IPS-18c (cell line): Measurements from ENCODE around the gene VASN.
"Not testable (repeated sequence)": the region's sequence is repeated elsewhere in the genome, so short reads cannot be mapped to it uniquely, and the experiment has no call there.

ENCODE experiments used
- H3K4me3 ChIP-seq: 2 replicates; pipeline ENCODE4 v1.7.0; 2013; ENCODE audit warnings: low read depth, mild to moderate bottlenecking, low read length, moderate library complexity; ENCODE audit not compliant: insufficient read depth
- H3K9me3 ChIP-seq: one replicate; pipeline ENCODE4 v1.6.1; 2013; ENCODE audit warnings: mild to moderate bottlenecking, low read length, moderate library complexity; ENCODE audit not compliant: control insufficient read depth, insufficient read depth

VASN gene

DNA sequence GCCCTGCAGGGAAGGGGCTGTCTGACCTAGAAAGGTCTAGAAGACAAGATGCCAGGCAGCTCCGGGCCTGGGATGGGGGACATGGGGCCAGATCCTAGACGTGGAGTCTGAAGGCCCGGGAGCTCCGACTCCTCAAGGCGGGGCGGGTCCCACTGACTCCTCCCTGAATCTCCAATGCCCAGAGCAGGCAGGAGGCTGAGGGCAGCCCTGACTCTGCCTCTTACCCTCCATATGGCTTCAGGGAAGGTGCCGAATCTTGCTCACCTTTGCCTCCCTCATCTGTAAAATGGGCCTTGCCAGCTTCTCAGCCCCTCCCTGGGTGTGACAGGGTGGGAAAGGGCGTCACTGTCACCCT is 14.8 kb downstream of the VASN start:
- no peaks in the 10 kb centered on the region for H3K9me3 ChIP-seq
- no peak overlapping the region for H3K4me3 ChIP-seq

DNA sequence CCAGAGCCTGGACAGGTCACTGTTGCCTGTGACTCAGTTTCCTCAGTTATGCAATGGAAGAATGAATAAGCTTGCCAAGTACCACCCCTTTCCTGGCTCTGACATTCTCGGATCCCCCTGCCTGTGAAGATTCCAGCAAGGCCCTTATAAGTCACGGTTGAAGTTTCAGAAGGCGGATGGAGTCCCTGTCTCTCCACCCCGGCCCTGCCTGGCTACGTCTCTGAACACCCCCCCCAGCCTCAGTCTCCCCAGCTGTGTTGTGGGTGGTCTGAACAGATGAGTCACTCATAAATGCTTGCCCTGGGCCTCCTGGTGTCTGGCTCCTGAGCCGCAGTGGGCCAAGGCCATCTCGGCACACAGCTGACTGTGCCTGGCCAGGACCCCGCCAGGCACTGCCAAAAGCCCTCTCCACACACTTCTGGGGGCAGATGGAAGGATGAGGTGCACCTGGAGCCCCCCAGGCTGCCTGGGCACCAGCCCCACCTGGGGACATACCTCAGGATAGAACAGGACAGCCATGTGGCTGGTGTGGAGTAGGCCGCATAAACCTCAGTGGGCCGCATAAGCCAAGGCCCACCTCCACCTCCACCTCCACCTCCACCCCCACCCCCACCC is 15.4 kb downstream of the VASN start:
- no peak overlapping the region for H3K4me3 ChIP-seq

DNA sequence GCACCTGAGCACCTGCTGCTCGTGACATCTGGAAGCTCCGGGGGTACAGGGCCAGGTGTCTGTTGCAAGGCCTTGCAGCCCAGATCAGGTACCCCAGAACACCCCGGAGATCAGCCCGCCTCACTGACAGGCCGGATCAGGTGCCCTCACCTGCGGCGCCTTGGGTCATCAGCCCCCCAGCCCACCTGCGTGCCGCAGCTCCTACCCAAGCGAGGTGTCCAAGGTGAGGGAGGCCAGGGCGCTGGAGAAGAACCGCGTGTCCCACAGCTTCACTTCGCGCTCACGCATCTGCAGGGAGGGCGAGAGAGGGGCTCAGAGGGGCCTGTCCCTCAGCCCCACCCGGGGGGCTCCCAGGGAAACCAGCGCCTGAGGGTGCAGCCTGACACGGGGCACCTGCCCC is 16.1 kb downstream of the VASN start:
- Histone ChIP-seq H3K4me3 (no peak overlapping the region), H3K9me3 (no peaks in the 10 kb centered on the region)

More for the DNA sequence above, 15.4 kb downstream of the VASN start:
- H3K9me3 ChIP-seq: no peaks in the 10 kb centered on the region

DNA sequence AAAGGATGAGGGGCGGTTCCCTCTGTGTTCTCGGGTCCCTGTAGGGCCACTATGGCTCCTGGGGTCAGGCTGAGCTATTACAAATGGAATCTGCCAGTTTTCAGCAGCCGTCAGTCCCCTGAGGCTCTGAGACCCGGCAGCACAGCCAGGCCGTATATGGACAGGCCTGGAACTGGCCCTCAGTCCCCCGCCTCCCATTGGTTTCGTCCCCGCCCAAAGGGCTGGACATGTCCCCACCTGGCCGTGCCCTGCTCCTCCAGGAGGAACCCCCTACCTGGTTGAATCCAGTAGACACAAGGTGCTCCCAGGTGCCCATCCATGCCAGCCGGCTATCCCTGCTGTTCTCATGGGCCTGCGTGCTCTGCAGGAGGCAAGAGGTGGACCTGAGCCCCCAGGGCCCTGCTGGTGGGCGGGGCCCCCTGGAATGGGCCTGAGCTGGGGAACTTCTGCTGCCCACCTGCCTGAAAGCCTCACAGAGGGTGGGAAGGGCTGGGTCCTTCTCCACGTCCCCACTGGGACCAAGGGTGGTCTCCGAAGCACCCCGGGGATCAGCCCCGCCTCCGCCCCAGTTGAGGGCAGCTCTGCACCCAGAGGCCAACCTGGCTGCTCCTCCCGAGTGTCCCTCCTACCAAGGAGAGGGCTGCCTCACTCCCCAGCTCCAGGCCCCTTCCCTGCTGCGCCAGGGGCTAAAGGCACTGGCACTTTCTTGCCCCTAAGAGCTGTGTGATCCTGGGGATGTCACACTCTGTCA is 16.8 kb downstream of the VASN start:
- H3K9me3 ChIP-seq: no peaks in the 10 kb centered on the region
- no peak overlapping the region; the same call in 1 of the 2 replicates for H3K4me3 ChIP-seq

DNA sequence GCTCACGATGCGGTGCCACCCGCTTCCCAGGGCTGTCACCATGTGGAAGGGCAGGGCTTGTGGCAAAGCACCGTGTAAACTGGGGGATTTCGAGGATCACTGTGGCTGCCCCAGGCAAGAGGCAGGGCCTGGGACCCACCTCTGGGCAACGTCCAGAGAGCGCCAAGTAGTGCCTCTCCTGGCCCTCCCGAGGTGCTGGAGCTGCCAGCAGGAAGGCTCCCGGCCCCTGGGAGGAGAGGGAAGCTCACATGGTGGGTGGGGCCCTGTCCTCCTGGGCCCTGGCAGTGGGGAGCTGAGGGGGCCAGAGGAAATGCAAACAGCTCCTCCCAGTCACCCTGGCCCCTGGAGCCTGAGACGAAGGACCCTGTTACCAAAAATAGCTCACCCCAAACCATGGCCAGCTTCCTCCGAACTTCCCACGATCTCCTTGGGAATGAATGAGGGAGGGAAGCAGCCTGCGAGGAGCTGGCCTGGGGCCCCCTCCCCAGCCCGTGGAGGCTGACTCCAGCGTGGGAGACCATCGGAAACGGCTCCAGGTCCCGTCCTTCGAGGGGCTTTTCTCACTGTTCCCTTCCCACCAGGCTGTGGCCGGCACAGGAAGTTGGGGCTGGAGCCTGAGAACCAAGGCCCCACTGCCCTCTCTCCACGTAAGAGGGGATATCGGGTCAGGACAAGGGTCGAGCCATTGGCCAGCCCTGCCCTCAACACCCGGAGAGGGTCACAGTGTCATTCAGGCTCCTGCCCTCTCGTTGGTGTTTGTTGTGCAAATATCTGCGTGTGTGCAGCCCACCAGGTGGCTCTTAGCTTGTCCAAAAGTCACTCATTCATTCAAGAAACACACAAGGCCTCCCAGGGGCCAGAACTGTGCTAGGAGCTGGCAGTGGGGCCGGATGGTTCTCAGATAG is 17.7 kb downstream of the VASN start:
- Histone ChIP-seq H3K4me3 (no peak overlapping the region; the same call in 1 of the 2 replicates), H3K9me3 (no peaks in the 10 kb centered on the region)

DNA sequence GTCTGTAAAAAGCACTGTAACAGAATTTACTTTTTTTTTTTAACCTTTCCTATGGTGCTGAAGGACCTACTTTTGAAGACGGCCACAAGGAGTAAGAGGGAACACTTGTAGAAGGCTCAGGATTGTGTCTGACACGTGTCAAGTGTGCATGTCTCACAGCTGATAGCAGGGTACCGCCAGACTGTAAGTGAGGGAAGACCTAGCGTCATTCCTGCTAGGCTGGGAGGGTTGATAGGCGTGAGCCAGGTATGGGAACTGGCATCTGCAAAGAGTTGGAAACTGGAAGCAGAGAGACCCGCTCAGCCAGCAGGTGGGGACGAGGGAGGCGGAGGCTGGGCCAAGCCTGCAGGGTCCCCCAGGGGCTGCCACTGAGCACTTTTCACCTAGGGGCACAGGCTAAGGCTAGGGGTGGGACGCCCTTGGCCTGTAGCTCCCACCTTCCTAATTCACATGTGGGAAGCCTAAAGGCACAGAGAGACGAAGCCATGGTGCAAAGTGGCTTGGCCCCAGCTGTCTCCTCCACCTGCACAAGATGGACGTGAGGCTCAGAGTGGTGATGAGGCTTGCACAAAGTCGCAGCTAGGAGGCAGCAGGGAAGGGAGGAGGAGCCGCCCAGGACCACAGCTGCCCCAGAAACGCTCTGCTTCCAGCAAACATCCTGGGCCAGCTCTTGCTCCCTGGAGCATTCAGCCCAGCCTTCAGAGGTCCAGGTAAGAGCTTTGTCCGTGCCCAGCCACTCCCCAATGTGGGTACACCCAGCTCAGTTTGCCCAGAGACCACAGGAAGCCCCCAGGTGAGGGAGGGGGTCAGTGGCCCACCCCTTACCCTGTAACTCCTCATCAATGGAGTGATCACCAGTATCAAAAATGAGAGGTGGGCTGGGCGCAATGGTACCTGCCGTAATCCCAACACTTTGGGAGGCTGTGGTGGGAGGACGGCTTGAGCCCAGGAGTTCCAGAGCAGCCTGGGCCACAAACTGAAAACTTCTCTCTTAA is 18.9 kb downstream of the VASN start:
- no peak overlapping the region for H3K4me3 ChIP-seq
- H3K9me3 ChIP-seq: no peaks in the 10 kb centered on the region

DNA sequence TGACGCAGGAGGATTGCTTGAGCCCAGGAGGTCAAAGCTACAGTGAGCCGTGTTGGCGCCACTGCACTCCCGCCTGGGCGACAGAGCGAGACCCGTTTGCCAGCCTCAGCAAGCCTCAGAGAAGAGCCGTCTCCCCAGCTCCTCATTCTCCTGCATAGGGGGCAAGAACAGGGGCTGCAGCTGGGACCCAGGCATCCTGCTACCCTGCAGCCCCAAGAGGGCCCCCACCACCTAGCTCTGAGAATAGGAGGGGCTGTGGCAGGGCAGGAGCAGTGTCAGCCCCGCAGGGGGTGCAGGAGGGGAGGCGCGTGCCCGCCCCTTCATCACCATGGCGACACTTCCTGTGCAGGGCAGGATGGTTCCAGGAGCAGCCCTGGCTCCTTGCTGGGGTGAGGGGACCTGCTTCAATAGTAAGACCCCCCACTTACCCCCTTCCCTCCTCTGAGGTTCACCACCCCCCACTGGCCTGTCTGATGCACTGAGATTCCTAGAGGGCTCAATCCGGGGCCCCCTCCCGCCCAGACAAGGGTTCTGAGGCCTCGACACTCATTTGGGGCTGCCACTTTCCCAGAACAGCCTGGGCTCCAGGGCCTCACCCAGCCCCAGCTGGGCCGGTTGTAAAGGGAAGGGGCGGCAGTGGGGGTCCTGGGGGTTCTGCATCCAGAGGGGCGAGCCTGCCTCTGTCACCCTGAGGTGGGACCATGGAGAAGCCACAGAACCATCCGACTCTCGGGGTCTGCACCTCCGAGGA is 20.2 kb downstream of the VASN start:
- Histone ChIP-seq H3K9me3 (peaks cover 2% of the 10 kb centered on the region), H3K4me3 (peak overlapping the region; percentile 9; the same call in 1 of the 2 replicates)

DNA sequence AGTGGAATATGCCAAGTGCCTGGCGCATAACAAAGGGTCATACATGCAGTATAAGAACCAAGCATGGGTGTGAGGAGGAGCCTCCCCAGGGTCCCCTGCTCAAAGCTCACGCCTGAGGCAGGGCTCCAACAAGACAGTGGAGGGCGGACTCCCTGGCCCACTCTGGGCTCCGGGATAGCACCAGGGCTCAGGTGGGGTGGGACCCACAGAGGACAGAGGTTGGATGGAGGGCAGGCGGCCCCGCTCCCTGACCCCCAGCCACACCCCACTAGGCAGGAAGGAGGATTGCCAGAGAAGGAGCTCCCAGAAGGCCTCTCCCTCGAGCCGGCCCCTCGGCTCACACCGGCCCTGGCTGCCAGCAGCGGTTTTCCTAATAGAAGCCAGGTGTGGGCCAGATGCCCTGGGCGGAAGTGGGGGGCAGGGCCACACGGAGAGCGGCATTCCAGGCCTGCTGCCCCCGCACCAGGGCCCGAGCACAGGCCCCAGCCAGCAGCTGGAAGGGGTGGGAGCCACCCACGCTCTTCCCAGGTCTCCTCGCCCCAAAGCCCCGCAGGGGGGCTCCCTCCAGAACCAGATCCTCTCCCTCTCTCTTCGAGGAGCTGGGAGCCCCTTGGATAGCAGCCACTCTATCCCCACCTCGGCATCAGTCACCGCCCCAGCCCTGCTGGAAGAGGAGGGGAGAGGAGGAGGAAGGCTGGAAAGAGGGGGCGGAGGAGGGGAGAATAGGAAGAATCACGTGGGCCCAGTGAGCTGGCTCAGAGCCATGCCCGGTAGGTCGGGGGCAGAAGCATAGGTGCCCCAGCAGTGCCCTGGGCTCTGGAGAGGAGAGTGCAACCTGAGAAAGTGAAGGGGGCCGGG is 21.0 kb downstream of the VASN start:
- peak overlapping the region; percentile 9; the same call in 1 of the 2 replicates for H3K4me3 ChIP-seq
- H3K9me3 ChIP-seq: peaks cover 2% of the 10 kb centered on the region

DNA sequence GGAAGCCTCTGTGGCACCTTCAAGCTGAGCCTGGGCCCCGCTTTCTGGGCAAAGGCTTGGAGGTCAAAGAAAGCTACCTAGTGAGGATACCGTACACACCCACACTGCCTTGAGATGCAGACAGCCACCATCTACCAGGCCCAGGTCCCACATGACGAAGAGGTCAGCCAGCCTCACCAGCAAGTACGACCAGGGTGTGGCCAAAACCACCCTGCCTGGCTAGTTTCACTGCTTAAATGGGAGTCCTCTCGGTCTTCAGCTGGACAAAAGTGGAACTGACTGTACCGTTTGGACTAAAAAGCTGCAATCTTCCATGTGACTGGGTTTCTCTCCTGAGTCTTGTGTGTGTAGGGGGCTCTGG is 21.6 kb downstream of the VASN start:
- Histone ChIP-seq H3K9me3 (peaks cover 2% of the 10 kb centered on the region), H3K4me3 (no peak overlapping the region)

DNA sequence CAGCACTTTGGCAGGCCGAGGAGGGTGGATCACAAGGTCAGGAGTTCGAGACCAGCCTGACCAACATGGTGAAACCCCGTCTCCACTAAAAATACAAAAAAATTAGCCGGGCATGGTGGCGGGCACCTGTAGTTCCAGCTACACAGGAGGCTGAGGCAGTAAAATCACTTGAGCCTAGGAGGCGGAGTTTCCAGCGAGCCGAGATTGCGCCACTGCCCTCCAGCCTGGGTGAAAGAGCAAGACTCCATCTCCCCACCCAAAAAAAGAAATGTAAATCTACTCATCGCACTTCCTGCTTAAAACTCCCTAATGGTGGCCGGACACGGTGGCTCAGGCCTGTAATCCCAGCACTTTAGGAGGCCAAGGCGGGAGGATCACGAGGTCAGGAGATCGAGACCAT is 22.2 kb downstream of the VASN start:
- H3K4me3 ChIP-seq, H3K9me3 ChIP-seq: not testable (repeated sequence)

DNA sequence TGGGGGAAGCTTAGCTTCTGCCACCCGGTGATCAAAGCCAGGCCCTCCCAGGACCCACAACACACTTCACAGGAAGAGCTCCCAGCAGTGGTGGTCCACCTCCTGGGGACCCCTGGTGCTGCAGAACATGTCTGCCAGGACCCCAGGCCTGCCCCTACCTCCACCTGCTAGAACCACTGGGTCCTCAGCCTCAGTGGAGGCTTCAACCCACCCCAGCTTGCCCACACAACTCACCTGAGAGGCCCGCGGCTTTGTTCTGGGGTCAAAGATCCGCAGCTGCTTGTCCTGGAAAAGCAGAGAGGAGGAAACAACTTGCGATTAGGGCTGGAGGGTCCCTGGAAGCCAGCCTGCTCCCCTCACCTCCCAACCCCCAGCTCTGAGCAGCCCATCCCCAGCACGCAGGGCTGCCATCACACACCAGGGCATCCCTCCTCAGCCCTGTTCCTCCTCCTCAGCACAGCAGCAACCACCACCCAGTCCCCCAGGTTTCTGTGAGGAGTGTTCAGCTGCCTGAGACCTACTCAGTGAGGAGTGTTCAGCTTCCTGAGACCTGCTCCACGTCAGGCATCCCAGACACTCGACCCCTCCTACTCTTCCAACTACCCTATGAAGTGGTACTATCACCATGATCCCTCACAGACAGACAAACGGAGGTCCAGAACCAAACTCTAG is 23.5 kb downstream of the VASN start:
- Histone ChIP-seq H3K9me3 (peaks cover 2% of the 10 kb centered on the region), H3K4me3 (no peak overlapping the region)

DNA sequence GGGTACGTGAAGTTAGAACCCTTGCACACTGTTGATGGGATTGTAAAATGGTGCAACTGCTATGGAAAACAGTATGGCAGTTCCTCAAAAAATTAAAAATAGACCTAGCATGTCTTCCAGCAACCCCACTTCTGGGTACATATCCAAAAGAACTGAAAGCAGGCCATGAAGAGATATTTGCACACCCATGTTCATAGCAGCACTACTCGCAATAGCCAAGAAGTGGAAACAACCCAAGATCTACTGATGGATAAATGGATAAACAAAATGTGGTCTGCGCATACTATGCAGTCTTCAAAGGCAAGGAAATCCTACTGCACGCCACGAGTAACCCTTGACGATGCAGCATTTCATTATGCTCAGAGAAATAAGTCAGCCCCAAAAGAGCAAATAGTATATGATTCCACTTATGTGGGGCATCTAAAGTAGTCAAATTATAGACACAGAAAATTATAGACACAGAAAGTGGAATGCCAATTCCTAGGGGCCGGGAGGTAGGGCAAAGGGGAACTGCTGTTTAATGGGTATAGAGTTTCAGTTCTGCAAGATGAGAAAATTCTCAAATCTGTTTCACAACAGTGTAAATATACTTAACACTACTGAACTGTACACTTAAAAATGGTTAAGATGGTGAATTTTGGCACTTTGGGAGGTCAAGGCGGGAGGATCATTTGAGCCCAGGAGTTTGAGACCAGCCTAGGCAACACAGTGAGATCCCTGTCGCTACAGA is 27.5 kb downstream of the VASN start:
- no peak overlapping the region for H3K4me3 ChIP-seq
- H3K9me3 ChIP-seq: peaks cover 2% of the 10 kb centered on the region

DNA sequence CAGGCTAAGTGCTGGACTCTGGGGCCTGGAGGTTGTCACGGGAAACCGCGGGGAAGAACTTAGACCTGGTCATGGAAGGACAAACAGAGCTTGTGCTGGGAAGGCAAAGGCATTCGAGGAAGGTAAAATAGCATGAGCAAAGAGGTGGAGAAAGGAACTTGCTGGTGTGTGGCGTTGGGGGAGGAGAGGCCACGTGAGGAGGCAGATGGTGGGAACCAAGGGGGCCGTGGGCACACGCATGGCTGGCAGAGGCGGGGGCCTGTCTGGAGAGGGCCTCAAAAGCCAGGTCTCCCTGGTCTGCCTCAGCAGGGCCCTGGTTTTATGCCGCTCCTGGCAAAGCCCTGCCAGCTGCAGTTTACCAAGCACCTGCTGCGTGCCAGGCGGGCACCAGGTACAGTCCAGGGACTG is 29.4 kb downstream of the VASN start:
- no peak overlapping the region for H3K4me3 ChIP-seq
- H3K9me3 ChIP-seq: peaks cover 2% of the 10 kb centered on the region

DNA sequence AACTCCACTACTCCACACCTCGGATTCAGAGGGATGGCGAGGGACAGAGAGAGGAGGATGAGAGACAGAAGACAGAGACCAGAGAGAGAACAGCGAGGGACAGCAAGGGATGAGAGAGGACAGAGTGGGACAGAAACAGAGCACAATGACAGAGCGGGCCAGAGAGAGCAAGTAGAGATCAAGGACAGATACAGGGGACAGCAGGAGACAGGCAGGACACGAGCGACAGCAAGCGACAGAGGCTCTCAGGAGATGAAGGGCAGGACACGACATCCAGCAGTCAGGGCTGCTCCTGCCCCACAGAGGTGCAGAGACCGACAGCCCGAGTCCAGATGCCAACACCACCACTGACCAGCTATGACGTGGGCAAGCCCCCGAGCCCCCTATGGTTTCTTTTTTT is 29.9 kb downstream of the VASN start:
- Histone ChIP-seq H3K9me3 (no peaks in the 10 kb centered on the region), H3K4me3 (no peak overlapping the region)
